Hepatocyte (in vitro differentiated cells): ENCODE measurements around the gene NAP1L4. TPM values are rescaled to one million over a fixed set of nuclear protein-coding genes. Genes with fewer than 3 reads are reported as not detected.

Source experiments
- DNase-seq: peaks from one replicate; pipeline ENCODE4 v3.0.0-alpha.2; 2016; ENCODE audit warnings: low spot score
- H2AFZ ChIP-seq: fragments of 200-600 bp; sonication (generic); 2 replicates; pipeline ENCODE4 v1.6.0; 2016; ENCODE audit warnings: antibody characterized with exemption, mild to moderate bottlenecking
- H3K27ac ChIP-seq: fragments of 200-600 bp; sonication (generic); 2 replicates; pipeline ENCODE4 v1.5.1; 2016; ENCODE audit warnings: mild to moderate bottlenecking
- H3K27me3 ChIP-seq: fragments of 200-600 bp; sonication (generic); 2 replicates; pipeline ENCODE4 v1.6.1; 2016
- H3K36me3 ChIP-seq: fragments of 200-600 bp; sonication (generic); replicated peaks from 2 replicates; pipeline ENCODE4 v1.5.1; 2016; ENCODE audit warnings: low read depth; ENCODE audit not compliant: insufficient read depth
- H3K4me1 ChIP-seq: fragments of 200-600 bp; sonication (generic); 2 replicates; pipeline ENCODE4 v1.5.1; 2016; ENCODE audit warnings: mild to moderate bottlenecking, moderate library complexity; ENCODE audit not compliant: insufficient read depth
- H3K4me2 ChIP-seq: fragments of 200-600 bp; sonication (generic); 2 replicates; pipeline ENCODE4 v1.6.0; 2016
- H3K4me3 ChIP-seq: fragments of 200-600 bp; sonication (generic); 2 replicates; pipeline ENCODE4 v1.5.1; 2016; ENCODE audit warnings: mild to moderate bottlenecking
- H3K79me2 ChIP-seq: fragments of 200-600 bp; sonication (generic); 2 replicates; pipeline ENCODE4 v1.6.0; 2017; ENCODE audit warnings: mild to moderate bottlenecking
- H3K9me2 ChIP-seq: fragments of 200-600 bp; sonication (generic); replicated peaks from 2 replicates; pipeline ENCODE4 v1.6.0; 2017; ENCODE audit warnings: mild to moderate bottlenecking; ENCODE audit not compliant: insufficient read depth
- H3K9me3 ChIP-seq: fragments of 200-600 bp; sonication (generic); 2 replicates; pipeline ENCODE4 v1.5.1; 2016; ENCODE audit warnings: low read depth, mild to moderate bottlenecking
- H4K20me1 ChIP-seq: fragments of 200-600 bp; sonication (generic); 2 replicates; pipeline ENCODE4 v1.6.0; 2016; ENCODE audit warnings: mild to moderate bottlenecking; ENCODE audit not compliant: insufficient read depth, poor library complexity, severe bottlenecking
- EZH2 ChIP-seq: fragments of 200-600 bp; sonication (generic); IDR thresholded peaks from 2 replicates; pipeline ENCODE4 v1.6.1; 2016; ENCODE audit warnings: antibody characterized with exemption, mild to moderate bottlenecking, borderline replicate concordance
- EZH2phosphoT487 ChIP-seq: fragments of 200-600 bp; sonication (generic); IDR thresholded peaks from one replicate; pipeline ENCODE4 v1.6.1; 2018; ENCODE audit warnings: antibody characterized with exemption, mild to moderate bottlenecking, low read depth, moderate library complexity; ENCODE audit not compliant: unreplicated experiment, severe bottlenecking
- WGBS: methylation state at CpG from one replicate; pipeline ENCODE4 v1.1.6; 2016; ENCODE audit warnings: low lambda C conversion rate; ENCODE audit errors: missing lambda C conversion rate; 5-methylcytosine and 5-hydroxymethylcytosine counted together
- polyA plus RNA-seq: library from polyadenylated mRNA; unstranded; fragments of >200 nt; fragmentation: Nextera tagmentation; extraction: Ambion mirVana; gene quantifications from 2 replicates; pipeline ENCODE4 v1.2.1, GENCODE V29; 2016
- total RNA-seq: library from RNA; depleted of rRNA; stranded (reverse); fragments of >200 nt; gene quantifications from 2 replicates; pipeline ENCODE4 v1.2.3, GENCODE V29; 2014
- TF ChIP-seq, protein P1 (sequence below): fragments of 200-600 bp; sonication (generic); IDR thresholded peaks from 2 replicates; pipeline ENCODE4 v1.5.1; 2016; ENCODE audit warnings: antibody characterized with exemption, mild to moderate bottlenecking; ENCODE audit not compliant: poor library complexity

The NAP1L4 gene
- total and polyA plus RNA-seq, 2 experiments from 2014 or later = 79.0 to 118 TPM

DNA sequence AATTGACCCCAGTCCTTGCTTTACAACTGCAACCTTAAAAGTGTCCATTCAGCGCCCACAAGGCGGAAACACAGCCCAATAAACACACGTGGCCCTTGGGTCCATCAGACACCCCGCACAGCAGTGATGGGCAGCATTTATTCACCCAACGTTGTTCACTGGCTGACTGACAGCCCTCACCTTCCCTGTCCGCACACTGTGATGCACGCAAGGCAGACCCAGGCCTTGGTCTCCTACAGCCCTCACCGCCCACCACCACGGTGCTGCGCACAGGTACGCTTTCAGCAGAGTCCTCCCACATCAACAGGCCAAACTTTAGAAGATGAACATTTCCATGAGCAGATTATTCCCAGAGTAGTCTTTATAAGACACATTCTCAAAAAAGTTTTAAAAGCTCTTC lies 42.2 kb downstream of the NAP1L4 start:
- Histone ChIP-seq H3K4me2 (no peak overlapping the region), H3K9me2 (no peaks in the 10 kb centered on the region), H3K27ac (no peak overlapping the region), H2AFZ (no peak overlapping the region), H3K9me3 (no peaks in the 10 kb centered on the region), H3K4me3 (no peak overlapping the region), H4K20me1 (peaks cover 6% of the 10 kb centered on the region), H3K36me3 (peaks cover 19% of the 10 kb centered on the region), H3K27me3 (no peaks in the 10 kb centered on the region), H3K79me2 (peaks cover 7% of the 10 kb centered on the region), H3K4me1 (no peaks in the 10 kb centered on the region)
- TF ChIP-seq, protein P1, sequence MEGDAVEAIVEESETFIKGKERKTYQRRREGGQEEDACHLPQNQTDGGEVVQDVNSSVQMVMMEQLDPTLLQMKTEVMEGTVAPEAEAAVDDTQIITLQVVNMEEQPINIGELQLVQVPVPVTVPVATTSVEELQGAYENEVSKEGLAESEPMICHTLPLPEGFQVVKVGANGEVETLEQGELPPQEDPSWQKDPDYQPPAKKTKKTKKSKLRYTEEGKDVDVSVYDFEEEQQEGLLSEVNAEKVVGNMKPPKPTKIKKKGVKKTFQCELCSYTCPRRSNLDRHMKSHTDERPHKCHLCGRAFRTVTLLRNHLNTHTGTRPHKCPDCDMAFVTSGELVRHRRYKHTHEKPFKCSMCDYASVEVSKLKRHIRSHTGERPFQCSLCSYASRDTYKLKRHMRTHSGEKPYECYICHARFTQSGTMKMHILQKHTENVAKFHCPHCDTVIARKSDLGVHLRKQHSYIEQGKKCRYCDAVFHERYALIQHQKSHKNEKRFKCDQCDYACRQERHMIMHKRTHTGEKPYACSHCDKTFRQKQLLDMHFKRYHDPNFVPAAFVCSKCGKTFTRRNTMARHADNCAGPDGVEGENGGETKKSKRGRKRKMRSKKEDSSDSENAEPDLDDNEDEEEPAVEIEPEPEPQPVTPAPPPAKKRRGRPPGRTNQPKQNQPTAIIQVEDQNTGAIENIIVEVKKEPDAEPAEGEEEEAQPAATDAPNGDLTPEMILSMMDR = no peak
- TF ChIP-seq EZH2 = no peak
- no peak for TF ChIP-seq EZH2phosphoT487
- no peak for DNase-seq
- 97% methylated on average over 11 of the region's 11 CpGs for WGBS

DNA sequence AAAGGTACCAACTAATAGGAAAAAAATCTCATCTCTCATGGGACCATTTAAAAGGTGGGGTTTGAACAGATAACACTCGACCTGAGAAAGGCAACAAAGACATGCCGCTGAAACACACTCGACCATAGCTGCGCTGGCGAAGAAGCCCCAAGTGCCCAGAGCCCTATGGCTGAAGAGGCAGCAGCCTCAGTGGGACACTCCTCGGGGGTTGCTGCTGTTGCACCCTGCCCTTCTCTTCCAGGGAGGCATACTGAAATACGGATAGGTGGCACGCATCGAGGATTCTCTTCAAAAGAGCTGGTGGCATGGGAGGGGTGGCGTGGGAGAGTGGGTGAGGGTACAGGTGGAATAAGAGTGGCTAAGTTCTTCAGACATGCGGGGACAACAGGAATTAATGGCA lies 44.4 kb downstream of the NAP1L4 start:
- DNase-seq = no peak
- TF ChIP-seq, protein P1 = no peak
- TF ChIP-seq EZH2 = no peak
- no peak for TF ChIP-seq EZH2phosphoT487
- no peak overlapping the region for H3K4me3 ChIP-seq
- no peak overlapping the region for H2AFZ ChIP-seq
- H3K9me2 ChIP-seq = no peaks in the 10 kb centered on the region
- H3K4me1 ChIP-seq = no peaks in the 10 kb centered on the region
- no peaks in the 10 kb centered on the region for H3K27me3 ChIP-seq
- H3K4me2 ChIP-seq = no peak overlapping the region
- H3K79me2 ChIP-seq = peaks cover 7% of the 10 kb centered on the region
- 95% methylated on average over 11 of the region's 11 CpGs for WGBS
- no peak overlapping the region for H3K27ac ChIP-seq
- no peaks in the 10 kb centered on the region for H3K9me3 ChIP-seq
- H3K36me3 ChIP-seq = peaks cover 13% of the 10 kb centered on the region
- H4K20me1 ChIP-seq = peaks cover 6% of the 10 kb centered on the region

DNA sequence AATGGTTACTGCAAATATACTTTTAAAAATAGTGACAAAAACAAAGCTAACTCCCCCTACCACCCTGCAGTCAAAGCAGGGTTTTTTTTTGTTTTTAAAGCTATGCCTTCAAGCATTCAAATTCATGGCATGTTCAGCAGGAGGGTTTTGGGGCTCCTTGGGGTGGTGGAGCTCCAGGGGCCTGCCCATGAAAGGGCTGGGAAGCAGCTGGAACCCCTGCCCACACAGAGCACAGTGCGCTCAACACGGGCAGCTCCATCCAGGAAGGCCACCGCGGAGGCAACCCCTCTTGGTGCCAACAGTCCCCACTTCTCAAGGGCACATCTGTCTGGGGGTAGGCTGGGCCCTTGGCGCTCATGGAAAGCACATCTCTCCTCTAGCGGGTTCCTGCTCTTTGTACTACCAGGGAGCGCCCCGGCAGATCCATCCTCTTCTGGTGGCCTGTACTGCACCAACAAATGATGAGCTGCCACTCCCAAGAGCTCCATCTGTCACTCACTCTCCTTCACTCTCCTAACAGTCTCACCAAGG lies 46.3 kb downstream of the NAP1L4 start:
- H3K36me3 ChIP-seq = peaks cover 8% of the 10 kb centered on the region
- no peak for TF ChIP-seq EZH2phosphoT487
- no peak for TF ChIP-seq EZH2
- TF ChIP-seq, protein P1 = no peak
- H3K4me3 ChIP-seq = no peak overlapping the region
- H3K9me3 ChIP-seq = no peaks in the 10 kb centered on the region
- H3K4me1 ChIP-seq = no peaks in the 10 kb centered on the region
- H3K4me2 ChIP-seq = no peak overlapping the region
- H3K9me2 ChIP-seq = no peaks in the 10 kb centered on the region
- H3K27me3 ChIP-seq = no peaks in the 10 kb centered on the region
- 85% methylated on average over 8 of the region's 8 CpGs for WGBS
- H4K20me1 ChIP-seq = peaks cover 6% of the 10 kb centered on the region
- no peak for DNase-seq
- H3K27ac ChIP-seq = peak overlapping the region; percentile 14
- no peak overlapping the region for H2AFZ ChIP-seq
- H3K79me2 ChIP-seq = peaks cover 4% of the 10 kb centered on the region
